Measurements from ENCODE around the gene FLRT1. TPM values are rescaled to one million over a fixed set of nuclear protein-coding genes. Genes with fewer than 3 reads are reported as not detected.
A peak's percentile ranks its signal among the peaks of the same experiment; 100 is the strongest.

Gene FLRT1
- total and polyA plus RNA-seq, 2 experiments from 2014 or later = 0.76 to 1.1 TPM

- TF ChIP-seq POLR2AphosphoS5 (IDR thresholded peaks at IDR 0.05; ENCODE audit: low read depth) = no peak
- no peak for TF ChIP-seq ZNF462 (CRISPR knock-in tag; IDR thresholded peaks at IDR 0.05)
- TF ChIP-seq CREB1 (CRISPR knock-in tag; IDR thresholded peaks at IDR 0.05; ENCODE audit: low read depth) = no peak
- TF ChIP-seq STAT1 (IDR thresholded peaks at IDR 0.05; ENCODE audit: unreplicated experiment) = no peak
Observed at GRCh38 chr11:64069401-64070313, 33.9 kb downstream of the FLRT1 start (continued).

GRCh38 chr11:64070314-64070681, 34.6 kb downstream of the FLRT1 start:
- no peaks in the 10 kb centered on the region for H3K9me2 ChIP-seq (ENCODE audit: insufficient read depth)
- Mint-ChIP-seq H3K9me3 (no peaks in the 10 kb centered on the region), H3K4me1 (peaks cover 19% of the 10 kb centered on the region), H3K27ac (no peak overlapping the region), H3K4me3 (no peak overlapping the region), H3K27me3 (ENCODE audit: insufficient read depth, low read depth, poor library complexity) (peaks cover 34% of the 10 kb centered on the region), H3K36me3 (ENCODE audit: low read depth) (no peaks in the 10 kb centered on the region)
- H3F3A ChIP-seq (replicated peaks; ENCODE audit: low read depth) = no peaks in the 10 kb centered on the region
- H2AFZ ChIP-seq = no peak overlapping the region
- no peak overlapping the region for H3K4me2 ChIP-seq
- TF ChIP-seq EZH2 (IDR thresholded peaks at IDR 0.05; ENCODE audit: low read depth, unreplicated experiment) = no peak
- no peak for TF ChIP-seq ETS1 (IDR thresholded peaks at IDR 0.05)
- TF ChIP-seq ZNF114 (CRISPR knock-in tag; IDR thresholded peaks at IDR 0.05) = no peak
- H3K27ac ChIP-seq (ENCODE audit: low read depth) = no peak overlapping the region
- ATAC-seq = peak; percentile 20; the same call in 2 of the 3 replicates
- H3K36me3 ChIP-seq (ENCODE audit: insufficient read depth) = no peaks in the 10 kb centered on the region
- H3K4me3 ChIP-seq = no peak overlapping the region
- H4K20me1 ChIP-seq (replicated peaks; ENCODE audit: insufficient read depth) = peaks cover 5% of the 10 kb centered on the region; the same call in 1 of the 2 replicates
- H3K27me3 ChIP-seq (ENCODE audit: insufficient read depth) = peaks cover 79% of the 10 kb centered on the region
- H3K79me2 ChIP-seq (replicated peaks; ENCODE audit: insufficient read depth) = no peaks in the 10 kb centered on the region
- peaks cover 5% of the 10 kb centered on the region; the same call in 1 of the 2 replicates for H3K4me1 ChIP-seq (ENCODE audit: insufficient read depth)
- peak; percentile 51 for DNase-seq (ENCODE audit: low spot score)
